Measurements from ENCODE around the gene LSM5. TPM values are rescaled to one million over a fixed set of nuclear protein-coding genes. Genes with fewer than 3 reads are reported as not detected.
"Not testable (repeated sequence)": the region's sequence is repeated elsewhere in the genome, so short reads cannot be mapped to it uniquely, and the experiment has no call there.

The LSM5 gene
- total RNA-seq, 1 experiment from 2014 or later = 87.3 TPM

DNA sequence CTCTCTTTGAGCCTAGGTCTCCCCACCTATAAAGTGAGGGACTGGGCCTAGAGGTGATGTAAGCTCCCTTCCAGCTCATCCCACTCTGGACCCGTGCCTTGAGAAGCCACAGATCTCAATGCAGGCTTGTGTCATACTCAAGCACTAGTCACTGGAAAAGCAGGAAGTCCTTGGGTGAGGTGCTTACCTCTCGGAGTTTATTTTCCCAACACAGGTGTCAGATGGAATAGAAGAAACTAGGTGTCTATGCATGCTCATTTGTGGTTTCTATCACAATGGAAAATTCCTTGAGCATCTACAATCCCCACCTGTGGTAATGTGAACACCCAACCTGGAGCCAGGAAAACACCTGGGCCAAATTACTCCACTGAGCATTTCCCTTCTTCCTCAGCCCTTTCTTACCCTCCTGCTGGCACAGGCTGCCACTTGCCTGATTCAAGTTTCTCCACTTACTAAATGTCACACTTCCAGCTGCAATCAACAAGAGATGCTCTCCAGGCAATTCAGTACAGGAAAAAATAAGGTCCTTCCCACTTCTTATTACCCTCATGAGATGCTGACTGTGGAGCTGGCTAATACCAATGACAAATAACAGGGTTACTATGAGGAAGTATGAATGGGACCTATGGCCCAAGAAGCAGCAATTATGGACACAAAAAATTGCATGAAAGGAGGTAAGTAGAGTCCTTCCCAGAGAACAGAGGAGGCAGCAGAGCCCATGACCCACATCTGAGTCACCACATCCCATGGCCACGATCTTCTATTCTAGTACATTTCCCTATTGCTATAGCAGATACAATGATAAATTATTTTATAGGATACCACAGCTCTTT lies 13.1 kb downstream of the LSM5 start:
- Mint-ChIP-seq H3K27me3 (ENCODE audit: insufficient read depth, unreplicated experiment) (no peaks in the 10 kb centered on the region), H3K36me3 (ENCODE audit: insufficient read depth, unreplicated experiment) (no peaks in the 10 kb centered on the region), H3K4me3 (ENCODE audit: unreplicated experiment) (no peak overlapping the region), H3K9me3 (ENCODE audit: unreplicated experiment) (no peaks in the 10 kb centered on the region), H3K4me1 (ENCODE audit: insufficient read depth, unreplicated experiment) (peaks cover 13% of the 10 kb centered on the region), H3K27ac (ENCODE audit: low read depth, unreplicated experiment) (no peak overlapping the region)
- ChIA-PET CTCF (interaction anchor here (0.5 to 9.2 kb wide), 7 partner anchors 13 to 513 kb away, joined by 3 to 176 read pairs (median 3); partner anchors contain the start of gene LSM5), POLR2A (interaction anchor here (1.4 kb wide), 1 partner anchor 13 kb away, joined by 4 read pairs; the partner anchor contains the start of gene LSM5)
- BruUV-seq (replicated peaks) = no TSS peak
- TF ChIP-seq, protein P1, sequence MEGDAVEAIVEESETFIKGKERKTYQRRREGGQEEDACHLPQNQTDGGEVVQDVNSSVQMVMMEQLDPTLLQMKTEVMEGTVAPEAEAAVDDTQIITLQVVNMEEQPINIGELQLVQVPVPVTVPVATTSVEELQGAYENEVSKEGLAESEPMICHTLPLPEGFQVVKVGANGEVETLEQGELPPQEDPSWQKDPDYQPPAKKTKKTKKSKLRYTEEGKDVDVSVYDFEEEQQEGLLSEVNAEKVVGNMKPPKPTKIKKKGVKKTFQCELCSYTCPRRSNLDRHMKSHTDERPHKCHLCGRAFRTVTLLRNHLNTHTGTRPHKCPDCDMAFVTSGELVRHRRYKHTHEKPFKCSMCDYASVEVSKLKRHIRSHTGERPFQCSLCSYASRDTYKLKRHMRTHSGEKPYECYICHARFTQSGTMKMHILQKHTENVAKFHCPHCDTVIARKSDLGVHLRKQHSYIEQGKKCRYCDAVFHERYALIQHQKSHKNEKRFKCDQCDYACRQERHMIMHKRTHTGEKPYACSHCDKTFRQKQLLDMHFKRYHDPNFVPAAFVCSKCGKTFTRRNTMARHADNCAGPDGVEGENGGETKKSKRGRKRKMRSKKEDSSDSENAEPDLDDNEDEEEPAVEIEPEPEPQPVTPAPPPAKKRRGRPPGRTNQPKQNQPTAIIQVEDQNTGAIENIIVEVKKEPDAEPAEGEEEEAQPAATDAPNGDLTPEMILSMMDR (IDR thresholded peaks at IDR 0.05; ENCODE audit: unreplicated experiment) = no peak
- intact Hi-C loops (cut with micrococcal nuclease) = no loop called here
- peak; percentile 53 for DNase-seq (ENCODE audit: unreplicated experiment)

DNA sequence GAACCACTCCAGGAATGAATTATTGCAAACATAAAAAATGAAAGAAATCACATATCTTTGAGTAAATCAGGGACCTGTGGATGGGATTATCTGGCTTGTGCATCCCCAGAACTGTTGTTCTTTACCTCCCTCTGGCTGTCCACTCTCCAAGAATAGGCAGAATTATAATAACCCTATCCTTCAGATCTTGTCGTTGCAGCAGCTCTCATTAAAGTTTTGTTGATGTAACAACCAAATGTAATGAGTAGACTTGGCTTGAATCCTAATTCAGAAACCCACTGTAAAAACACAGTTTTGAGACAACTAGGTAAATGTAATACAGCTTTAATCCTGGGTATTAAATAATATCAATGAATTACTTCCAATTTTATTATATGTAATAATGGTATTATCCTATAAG lies 16.2 kb downstream of the LSM5 start:
- TF ChIP-seq, protein P1 (IDR thresholded peaks at IDR 0.05; ENCODE audit: unreplicated experiment) = no peak
- CTCF ChIA-PET = interaction anchor here (0.6 to 9.2 kb wide), 3 partner anchors 116 to 265 kb away, joined by 3 to 176 read pairs (median 5); no protein-coding TSS in a partner anchor
- Mint-ChIP-seq H3K4me3 (ENCODE audit: unreplicated experiment) (no peak overlapping the region), H3K9me3 (ENCODE audit: unreplicated experiment) (no peaks in the 10 kb centered on the region), H3K36me3 (ENCODE audit: insufficient read depth, unreplicated experiment) (no peaks in the 10 kb centered on the region), H3K4me1 (ENCODE audit: insufficient read depth, unreplicated experiment) (peaks cover 13% of the 10 kb centered on the region), H3K27me3 (ENCODE audit: insufficient read depth, unreplicated experiment) (no peaks in the 10 kb centered on the region), H3K27ac (ENCODE audit: low read depth, unreplicated experiment) (no peak overlapping the region)
- no peak for DNase-seq (ENCODE audit: unreplicated experiment)
- BruUV-seq (replicated peaks) = no TSS peak
- intact Hi-C loops (cut with micrococcal nuclease) = no loop called here
- POLR2A ChIA-PET = no interaction called here

DNA sequence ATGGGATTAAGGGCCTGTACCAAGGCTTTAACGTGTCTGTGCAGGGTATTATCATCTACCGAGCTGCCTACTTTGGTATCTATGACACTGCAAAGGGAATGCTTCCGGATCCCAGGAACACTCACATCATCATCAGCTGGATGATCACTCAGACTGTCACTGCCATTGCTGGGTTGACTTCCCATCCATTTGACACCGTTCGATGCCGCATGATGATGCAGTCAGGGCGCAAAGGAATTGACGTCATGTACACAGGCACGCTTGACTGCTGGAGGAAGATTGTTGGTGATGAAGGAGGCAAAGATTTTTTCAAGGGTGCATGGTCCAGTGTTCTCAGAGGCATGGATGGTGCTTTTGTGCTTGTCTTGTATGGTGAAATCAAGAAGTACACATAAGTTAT lies 18.2 kb downstream of the LSM5 start:
- BruUV-seq (replicated peaks) = no TSS peak
- no peak overlapping the region for H3K4me3 Mint-ChIP-seq (ENCODE audit: unreplicated experiment)
- intact Hi-C loops (cut with micrococcal nuclease) = no loop called here
- DNase-seq (ENCODE audit: unreplicated experiment) = no peak
- TF ChIP-seq, protein P1 (IDR thresholded peaks at IDR 0.05; ENCODE audit: unreplicated experiment) = no peak
- ChIA-PET CTCF (interaction anchor here (1.0 kb wide), 1 partner anchor 261 kb away, joined by 9 read pairs; no protein-coding TSS in a partner anchor), POLR2A (no interaction called here)
- no peaks in the 10 kb centered on the region for H3K36me3 Mint-ChIP-seq (ENCODE audit: insufficient read depth, unreplicated experiment)
- H3K27me3 Mint-ChIP-seq (ENCODE audit: insufficient read depth, unreplicated experiment) = no peaks in the 10 kb centered on the region
- no peaks in the 10 kb centered on the region for H3K9me3 Mint-ChIP-seq (ENCODE audit: unreplicated experiment)
- peaks cover 13% of the 10 kb centered on the region for H3K4me1 Mint-ChIP-seq (ENCODE audit: insufficient read depth, unreplicated experiment)
- no peak overlapping the region for H3K27ac Mint-ChIP-seq (ENCODE audit: low read depth, unreplicated experiment)

DNA sequence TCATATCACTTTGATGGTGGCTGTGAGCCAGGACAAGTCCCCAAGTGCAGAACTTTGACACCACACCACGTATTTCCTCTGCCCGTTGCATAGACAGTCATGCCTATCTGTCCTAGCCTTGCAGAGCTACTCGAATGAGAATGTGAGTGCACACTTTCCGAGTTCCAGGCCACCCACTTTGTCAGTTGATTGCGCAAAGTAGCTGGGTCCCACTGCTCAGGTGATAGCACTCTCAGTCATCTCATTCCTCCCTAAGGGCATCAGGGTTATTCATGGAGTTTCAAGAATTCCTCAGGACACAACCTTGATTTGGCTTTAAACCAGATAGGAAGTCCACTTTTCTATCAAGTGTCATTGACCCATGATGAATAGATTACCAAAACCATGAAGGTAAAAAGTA lies 19.3 kb downstream of the LSM5 start:
- H3K27me3 Mint-ChIP-seq (ENCODE audit: insufficient read depth, unreplicated experiment) = no peaks in the 10 kb centered on the region
- ChIA-PET CTCF (no interaction called here), POLR2A (no interaction called here)
- peak; percentile 36 for DNase-seq (ENCODE audit: unreplicated experiment)
- TF ChIP-seq, protein P1 (IDR thresholded peaks at IDR 0.05; ENCODE audit: unreplicated experiment) = no peak
- H3K4me3 Mint-ChIP-seq (ENCODE audit: unreplicated experiment) = no peak overlapping the region
- H3K4me1 Mint-ChIP-seq (ENCODE audit: insufficient read depth, unreplicated experiment) = peaks cover 13% of the 10 kb centered on the region
- H3K27ac Mint-ChIP-seq (ENCODE audit: low read depth, unreplicated experiment) = no peak overlapping the region
- no TSS peak for BruUV-seq (replicated peaks)
- intact Hi-C loops (cut with micrococcal nuclease) = no loop called here
- H3K9me3 Mint-ChIP-seq (ENCODE audit: unreplicated experiment) = no peaks in the 10 kb centered on the region
- no peaks in the 10 kb centered on the region for H3K36me3 Mint-ChIP-seq (ENCODE audit: insufficient read depth, unreplicated experiment)

DNA sequence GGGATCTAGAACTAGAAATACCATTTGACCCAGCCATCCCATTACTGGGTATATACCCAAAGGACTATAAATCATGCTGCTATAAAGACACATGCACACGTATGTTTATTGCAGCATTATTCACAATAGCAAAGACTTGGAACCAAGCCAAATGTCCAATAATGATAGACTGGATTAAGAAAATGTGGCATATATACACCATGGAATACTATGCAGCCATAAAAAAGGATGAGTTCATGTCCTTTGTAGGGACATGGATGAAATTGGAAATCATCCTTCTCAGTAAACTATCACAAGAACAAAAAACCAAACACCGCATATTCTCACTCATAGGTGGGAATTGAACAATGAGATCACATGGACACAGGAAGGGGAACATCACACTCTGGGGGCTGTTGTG lies 20.2 kb downstream of the LSM5 start:
- H3K4me1 Mint-ChIP-seq (ENCODE audit: insufficient read depth, unreplicated experiment); H3K36me3 Mint-ChIP-seq (ENCODE audit: insufficient read depth, unreplicated experiment); intact Hi-C loops (cut with micrococcal nuclease); H3K27ac Mint-ChIP-seq (ENCODE audit: low read depth, unreplicated experiment); H3K4me3 Mint-ChIP-seq (ENCODE audit: unreplicated experiment); H3K27me3 Mint-ChIP-seq (ENCODE audit: insufficient read depth, unreplicated experiment); H3K9me3 Mint-ChIP-seq (ENCODE audit: unreplicated experiment); DNase-seq (ENCODE audit: unreplicated experiment); BruUV-seq (replicated peaks); POLR2A ChIA-PET; CTCF ChIA-PET: not testable (repeated sequence)

DNA sequence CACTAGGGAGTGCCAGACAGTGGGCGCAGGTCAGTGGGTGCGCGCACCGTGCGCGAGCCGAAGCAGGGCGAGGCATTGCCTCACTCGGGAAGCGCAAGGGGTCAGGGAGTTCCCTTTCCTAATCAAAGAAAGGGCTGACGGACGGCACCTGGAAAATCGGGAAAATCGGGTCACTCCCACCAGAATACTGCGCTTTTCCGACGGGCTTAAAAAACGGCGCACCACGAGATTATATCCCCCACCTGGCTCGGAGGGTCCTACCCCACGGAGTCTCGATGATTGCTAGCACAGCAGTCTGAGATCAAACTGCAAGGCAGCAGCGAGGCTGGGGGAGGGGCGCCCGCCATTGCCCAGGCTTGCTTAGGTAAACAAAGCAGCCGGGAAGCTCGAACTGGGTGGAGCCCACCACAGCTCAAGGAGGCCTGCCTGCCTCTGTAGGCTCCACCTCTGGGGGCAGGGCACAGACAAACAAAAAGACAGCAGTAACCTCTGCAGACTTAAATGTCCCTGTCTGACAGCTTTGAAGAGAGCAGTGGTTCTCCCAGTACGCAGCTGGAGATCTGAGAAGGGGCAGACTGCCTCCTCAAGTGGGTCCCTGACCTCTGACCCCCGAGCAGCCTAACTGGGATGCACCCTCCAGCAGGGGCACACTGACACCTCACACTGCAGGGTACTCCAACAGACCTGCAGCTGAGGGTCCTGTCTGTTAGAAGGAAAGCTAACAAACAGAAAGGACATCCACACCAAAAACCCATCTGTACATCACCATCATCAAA lies 25.4 kb downstream of the LSM5 start:
- CTCF ChIA-PET; POLR2A ChIA-PET; BruUV-seq (replicated peaks); H3K27me3 Mint-ChIP-seq (ENCODE audit: insufficient read depth, unreplicated experiment); H3K27ac Mint-ChIP-seq (ENCODE audit: low read depth, unreplicated experiment); H3K4me3 Mint-ChIP-seq (ENCODE audit: unreplicated experiment); H3K4me1 Mint-ChIP-seq (ENCODE audit: insufficient read depth, unreplicated experiment); H3K9me3 Mint-ChIP-seq (ENCODE audit: unreplicated experiment); DNase-seq (ENCODE audit: unreplicated experiment); H3K36me3 Mint-ChIP-seq (ENCODE audit: insufficient read depth, unreplicated experiment); intact Hi-C loops (cut with micrococcal nuclease): not testable (repeated sequence)
